Mucosa of stomach (tissue), 1 donor: ENCODE data around the gene SERPINB5.
A peak's percentile ranks its signal among the peaks of the same experiment; 100 is the strongest.
"Not testable (repeated sequence)": the region's sequence is repeated elsewhere in the genome, so short reads cannot be mapped to it uniquely, and the experiment has no call there.

Experiments
- H3K27me3 ChIP-seq: one replicate; pipeline ENCODE4 v1.7.0; 2013; ENCODE audit warnings: mild to moderate bottlenecking, low read length; ENCODE audit not compliant: control insufficient read depth, insufficient read depth
- H3K36me3 ChIP-seq: one replicate; pipeline ENCODE4 v1.7.0; 2013; ENCODE audit warnings: low read length; ENCODE audit not compliant: control insufficient read depth, insufficient read depth
- H3K4me1 ChIP-seq: one replicate; pipeline ENCODE4 v1.7.0; 2013; ENCODE audit warnings: mild to moderate bottlenecking, low read length; ENCODE audit not compliant: control insufficient read depth, insufficient read depth
- H3K4me3 ChIP-seq: one replicate; pipeline ENCODE4 v1.7.0; 2013; ENCODE audit warnings: low read length
- H3K9ac ChIP-seq: one replicate; pipeline ENCODE4 v1.7.0; 2013; ENCODE audit warnings: mild to moderate bottlenecking, low read length, moderate library complexity
- H3K9me3 ChIP-seq: one replicate; pipeline ENCODE4 v1.7.0; 2013; ENCODE audit warnings: mild to moderate bottlenecking, low read length, moderate library complexity; ENCODE audit not compliant: control insufficient read depth
- donor health status: Pancreatic carcinoma.

The SERPINB5 gene

GRCh38 chr18:63447066-63447465, 29.7 kb upstream of the SERPINB5 start:
- H3K9me3 ChIP-seq = no peaks in the 10 kb centered on the region
- peaks cover 20% of the 10 kb centered on the region for H3K4me1 ChIP-seq
- H3K27me3 ChIP-seq = no peaks in the 10 kb centered on the region
- H3K4me3 ChIP-seq = no peak overlapping the region
- H3K9ac ChIP-seq = no peak overlapping the region
- H3K36me3 ChIP-seq = no peaks in the 10 kb centered on the region

DNA sequence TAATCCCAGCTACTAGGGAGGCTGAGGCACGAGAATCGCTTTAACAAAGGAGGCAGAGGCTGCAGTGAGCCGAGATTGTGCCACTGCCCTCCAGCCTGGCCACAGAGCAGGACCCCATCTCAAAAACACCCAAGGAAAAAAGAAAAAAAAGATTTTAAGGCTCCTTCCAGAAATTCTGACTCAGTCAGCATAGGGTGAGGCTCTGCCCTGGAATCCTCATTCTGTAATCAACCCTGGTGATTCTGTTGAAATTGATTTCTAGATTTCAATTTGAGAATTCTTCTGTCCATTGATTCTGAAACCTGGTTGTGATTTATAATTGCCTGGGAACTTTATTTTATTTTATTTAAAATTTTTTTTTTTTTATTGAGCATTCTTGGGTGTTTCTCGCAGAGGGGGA, 27.3 kb upstream of the SERPINB5 start:
- H3K9ac ChIP-seq = no peak overlapping the region
- H3K27me3 ChIP-seq = no peaks in the 10 kb centered on the region
- H3K9me3 ChIP-seq = no peaks in the 10 kb centered on the region
- no peaks in the 10 kb centered on the region for H3K36me3 ChIP-seq
- H3K4me3 ChIP-seq = no peak overlapping the region
- H3K4me1 ChIP-seq = peaks cover 42% of the 10 kb centered on the region

DNA sequence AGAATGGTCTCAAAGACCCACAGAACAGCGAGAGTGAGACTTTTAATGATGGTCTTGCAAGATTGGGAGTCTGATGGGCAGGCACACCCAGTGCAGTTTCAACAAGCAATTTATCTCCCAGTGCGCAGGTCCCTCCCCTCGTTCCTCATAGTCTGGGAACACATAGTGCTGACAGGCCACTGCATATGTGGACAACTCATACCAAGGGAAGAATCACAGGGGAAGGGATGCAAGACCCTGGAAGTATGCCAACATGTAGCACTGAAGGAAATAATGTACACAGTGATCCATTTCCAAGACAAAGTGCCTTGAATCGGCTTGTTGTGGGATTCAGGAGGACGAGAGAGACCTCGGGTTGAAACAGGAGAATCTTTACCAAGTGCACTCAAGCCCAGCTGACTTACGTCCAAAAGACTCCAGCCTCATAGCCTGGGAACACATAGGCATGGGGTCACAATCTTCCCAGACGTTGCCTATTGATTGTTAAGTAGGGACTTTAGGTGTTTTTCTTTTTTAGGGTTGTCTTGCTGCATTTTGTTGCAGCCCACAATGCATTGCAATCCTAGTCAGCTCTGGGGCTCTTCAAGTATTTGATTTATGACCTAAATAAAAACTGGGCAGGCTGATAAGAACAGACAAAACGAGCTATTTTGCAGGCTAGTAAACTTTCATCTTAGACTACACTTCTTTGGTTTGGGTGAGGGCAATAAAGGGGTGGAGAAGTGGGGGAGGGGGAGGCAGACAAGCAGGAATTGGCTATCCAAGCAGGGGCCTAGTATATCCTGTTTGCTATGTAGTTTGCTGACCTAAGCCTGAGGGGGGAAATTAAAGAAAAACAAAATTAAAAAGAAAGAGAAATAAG, 24.7 kb upstream of the SERPINB5 start:
- peak overlapping the region; percentile 8 for H3K9ac ChIP-seq
- H3K9me3 ChIP-seq = no peaks in the 10 kb centered on the region
- no peaks in the 10 kb centered on the region for H3K27me3 ChIP-seq
- H3K4me3 ChIP-seq = no peak overlapping the region
- H3K36me3 ChIP-seq = no peaks in the 10 kb centered on the region
- peaks cover 45% of the 10 kb centered on the region for H3K4me1 ChIP-seq

DNA sequence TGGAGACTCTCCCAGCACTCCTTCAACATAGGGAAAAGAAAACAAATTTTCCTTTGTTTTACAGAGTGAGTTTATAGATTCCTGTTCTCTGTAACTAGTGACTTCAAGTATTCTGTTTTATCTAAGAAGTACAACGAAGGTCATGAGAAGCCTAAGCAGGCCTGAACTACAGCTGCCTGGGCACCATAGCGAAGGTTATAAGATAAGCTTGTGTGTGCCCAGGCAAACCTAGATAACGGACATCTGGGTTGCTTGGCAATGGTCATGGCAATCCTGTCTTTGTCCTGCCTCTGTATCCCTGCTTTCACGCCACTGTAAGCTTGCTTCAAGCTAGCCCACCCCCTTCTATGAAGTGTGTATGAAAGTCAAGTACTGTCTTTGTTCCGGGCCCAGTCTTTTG, 24.0 kb upstream of the SERPINB5 start:
- H3K4me3 ChIP-seq, H3K9me3 ChIP-seq, H3K27me3 ChIP-seq, H3K36me3 ChIP-seq: not testable (repeated sequence)
- Histone ChIP-seq H3K4me1 (peaks cover 41% of the 10 kb centered on the region), H3K9ac (peak overlapping the region; percentile 8)

DNA sequence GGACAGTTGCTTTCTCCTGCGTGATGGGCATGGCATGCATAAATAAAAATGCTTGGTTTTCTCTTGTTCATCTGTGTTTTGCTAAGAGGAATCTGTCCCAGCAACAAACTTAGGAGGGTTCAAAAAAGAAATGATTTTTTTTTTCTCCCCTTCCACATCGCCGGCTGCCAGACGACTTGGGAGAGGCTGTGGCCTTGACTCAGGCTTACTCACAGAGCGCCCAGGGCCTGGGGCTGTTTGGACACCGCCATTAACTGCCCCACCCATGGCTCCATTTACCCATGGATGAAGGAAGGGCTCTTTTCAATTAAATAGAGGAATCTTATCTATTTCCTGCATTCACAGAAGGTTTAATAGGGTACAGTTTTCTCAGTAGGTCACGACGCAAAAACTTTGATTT, 22.3 kb upstream of the SERPINB5 start:
- H3K4me3 ChIP-seq = no peak overlapping the region
- H3K27me3 ChIP-seq = no peaks in the 10 kb centered on the region
- no peaks in the 10 kb centered on the region for H3K36me3 ChIP-seq
- peaks cover 47% of the 10 kb centered on the region for H3K4me1 ChIP-seq
- no peak overlapping the region for H3K9ac ChIP-seq
- H3K9me3 ChIP-seq = no peaks in the 10 kb centered on the region

DNA sequence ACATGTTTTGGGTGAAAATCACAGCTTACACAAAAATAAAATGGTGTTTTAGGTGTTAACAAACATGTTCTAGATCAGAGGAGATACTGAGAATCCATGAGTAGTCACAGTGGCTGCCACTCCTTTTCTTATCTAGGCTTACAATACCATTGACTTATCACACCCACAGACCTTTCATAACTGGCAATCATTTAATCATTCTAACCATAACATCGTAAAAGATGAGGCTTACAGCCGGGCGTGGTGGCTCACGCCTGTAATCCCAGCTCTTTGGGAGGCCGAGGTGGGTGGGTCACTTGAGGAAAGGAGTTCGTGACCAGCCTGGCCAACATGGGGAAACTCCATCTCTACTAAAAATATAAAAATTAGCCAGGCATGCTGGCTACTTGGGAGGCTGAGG, 18.8 kb upstream of the SERPINB5 start:
- Histone ChIP-seq H3K4me1 (peaks cover 26% of the 10 kb centered on the region), H3K27me3 (no peaks in the 10 kb centered on the region), H3K4me3 (no peak overlapping the region), H3K9ac (no peak overlapping the region), H3K9me3 (no peaks in the 10 kb centered on the region), H3K36me3 (no peaks in the 10 kb centered on the region)

DNA sequence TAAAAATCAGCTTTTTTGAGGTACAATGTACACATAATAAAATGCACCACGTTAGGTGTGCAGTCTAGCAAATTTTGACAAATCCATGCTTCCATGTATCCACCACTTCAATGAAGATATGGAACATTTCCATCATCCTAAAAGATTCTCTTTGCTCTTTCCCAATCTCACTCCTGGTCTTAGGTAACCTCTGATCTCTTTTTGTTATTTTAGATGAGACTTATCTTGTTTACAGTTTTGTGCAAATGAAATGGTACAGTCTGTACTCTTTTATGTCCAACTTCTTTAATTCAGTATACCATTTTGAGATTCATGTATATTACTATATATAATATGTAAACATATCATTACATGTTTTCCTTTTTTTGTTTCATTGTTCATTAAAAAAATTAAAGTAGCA, 16.3 kb upstream of the SERPINB5 start:
- Histone ChIP-seq H3K9me3 (no peaks in the 10 kb centered on the region), H3K36me3 (no peaks in the 10 kb centered on the region), H3K4me3 (no peak overlapping the region), H3K9ac (no peak overlapping the region), H3K27me3 (no peaks in the 10 kb centered on the region), H3K4me1 (peaks cover 6% of the 10 kb centered on the region)

GRCh38 chr18:63464434-63464833, 12.3 kb upstream of the SERPINB5 start:
- Histone ChIP-seq H3K9ac (no peak overlapping the region), H3K27me3 (no peaks in the 10 kb centered on the region), H3K9me3 (no peaks in the 10 kb centered on the region), H3K4me1 (no peaks in the 10 kb centered on the region), H3K36me3 (no peaks in the 10 kb centered on the region), H3K4me3 (no peak overlapping the region)

- H3K36me3 ChIP-seq = no peaks in the 10 kb centered on the region
Observed at GRCh38 chr18:63465059-63465458, 11.7 kb upstream of the SERPINB5 start.

DNA sequence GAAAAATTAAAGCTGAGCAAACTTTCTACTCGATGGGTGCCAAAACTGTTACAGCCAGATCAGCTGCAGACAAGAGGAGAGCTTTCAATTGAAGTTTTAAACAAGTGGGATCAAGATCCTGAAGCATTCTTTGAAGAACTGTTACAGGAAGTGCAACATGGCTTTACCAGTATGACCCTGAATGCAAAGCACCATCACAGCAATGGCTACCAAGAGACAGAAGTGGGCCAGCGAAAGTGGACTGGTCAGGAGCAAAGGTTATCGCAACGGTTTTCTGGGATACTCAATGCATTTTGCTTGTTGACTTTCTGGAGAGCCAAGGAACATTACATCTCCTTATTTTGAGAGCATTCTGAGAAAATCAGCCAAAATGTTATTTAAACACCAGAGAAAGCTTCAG, 9.1 kb upstream of the SERPINB5 start:
- H3K4me3 ChIP-seq = no peak overlapping the region
- H3K27me3 ChIP-seq = no peaks in the 10 kb centered on the region
- H3K9me3 ChIP-seq = no peaks in the 10 kb centered on the region
- no peaks in the 10 kb centered on the region for H3K36me3 ChIP-seq
- no peak overlapping the region for H3K9ac ChIP-seq
- H3K4me1 ChIP-seq = peaks cover 6% of the 10 kb centered on the region

More at GRCh38 chr18:63465059-63465458, 11.7 kb upstream of the SERPINB5 start:
- no peaks in the 10 kb centered on the region for H3K9me3 ChIP-seq
- no peak overlapping the region for H3K9ac ChIP-seq
- no peaks in the 10 kb centered on the region for H3K27me3 ChIP-seq
- H3K4me3 ChIP-seq = no peak overlapping the region
- H3K4me1 ChIP-seq = no peaks in the 10 kb centered on the region

DNA sequence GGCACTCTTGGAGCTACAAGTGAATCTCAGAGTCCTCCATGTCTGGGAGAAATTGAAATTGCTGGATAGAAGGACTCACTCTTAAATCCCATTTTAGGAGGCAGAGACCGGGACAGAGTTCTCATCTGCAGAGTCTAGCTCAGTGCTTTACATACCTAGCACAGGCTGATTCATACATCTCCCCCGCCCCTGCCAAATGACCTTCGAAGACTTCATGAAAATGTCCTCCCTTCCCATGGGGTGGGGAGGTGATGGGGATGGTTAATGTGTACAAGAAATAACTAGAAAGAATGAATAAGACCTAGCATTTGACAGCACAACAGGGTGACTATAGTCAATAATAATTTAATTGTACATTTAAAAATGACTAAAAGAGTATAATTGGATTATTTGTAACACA, 8.2 kb upstream of the SERPINB5 start:
- Histone ChIP-seq H3K9ac (no peak overlapping the region), H3K4me3 (no peak overlapping the region), H3K27me3 (no peaks in the 10 kb centered on the region), H3K9me3 (no peaks in the 10 kb centered on the region), H3K36me3 (no peaks in the 10 kb centered on the region), H3K4me1 (peaks cover 6% of the 10 kb centered on the region)

GRCh38 chr18:63470751-63471150, 6.0 kb upstream of the SERPINB5 start:
- H3K4me3 ChIP-seq = no peak overlapping the region
- H3K4me1 ChIP-seq = peaks cover 8% of the 10 kb centered on the region
- no peaks in the 10 kb centered on the region for H3K9me3 ChIP-seq
- H3K36me3 ChIP-seq = no peaks in the 10 kb centered on the region
- no peaks in the 10 kb centered on the region for H3K27me3 ChIP-seq
- no peak overlapping the region for H3K9ac ChIP-seq
